GM19193 (cell line): ENCODE data around the gene CCDC92B.

Source experiments
- POLR2A ChIP-seq: IDR thresholded peaks from 4 replicates; pipeline ENCODE4 v1.6.1; 2011; ENCODE audit not compliant: insufficient read depth, insufficient read length; ENCODE audit errors: extremely low read depth

The CCDC92B gene

DNA sequence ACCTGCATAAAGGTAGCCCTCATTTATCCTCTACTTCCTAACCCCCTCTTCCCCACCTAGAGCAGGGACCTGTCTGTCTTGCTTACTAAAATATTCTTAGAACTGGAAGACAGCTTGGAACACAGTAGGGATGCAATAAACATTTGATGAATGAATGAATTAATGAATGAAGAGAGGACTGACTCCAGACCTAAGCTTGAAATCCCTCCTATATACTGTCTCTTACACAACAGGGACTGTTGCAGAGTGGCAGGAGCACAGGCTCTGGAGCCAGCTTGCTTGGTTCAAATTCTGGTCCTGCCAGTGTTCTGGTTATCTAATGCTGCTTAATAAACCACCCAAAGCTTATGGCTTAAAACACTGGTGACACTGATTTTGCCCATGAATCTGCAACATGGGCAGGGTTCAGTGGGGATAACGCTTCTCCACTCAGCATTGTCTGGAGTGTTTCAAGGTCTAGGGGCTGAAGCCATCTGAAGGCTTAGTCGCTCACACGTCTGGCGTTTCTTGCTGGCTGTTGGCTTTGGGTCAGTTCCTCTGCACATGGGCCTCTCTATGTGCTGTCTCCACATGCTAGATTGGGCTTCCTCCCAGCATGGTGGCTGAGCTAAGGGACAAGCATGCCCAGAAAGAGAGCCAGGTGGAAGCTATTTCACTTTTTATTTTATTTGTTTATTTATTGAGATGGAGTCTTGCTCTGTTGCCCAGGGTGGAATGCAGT lies 34.0 kb upstream of the CCDC92B start:
- no peak for TF ChIP-seq POLR2A

DNA sequence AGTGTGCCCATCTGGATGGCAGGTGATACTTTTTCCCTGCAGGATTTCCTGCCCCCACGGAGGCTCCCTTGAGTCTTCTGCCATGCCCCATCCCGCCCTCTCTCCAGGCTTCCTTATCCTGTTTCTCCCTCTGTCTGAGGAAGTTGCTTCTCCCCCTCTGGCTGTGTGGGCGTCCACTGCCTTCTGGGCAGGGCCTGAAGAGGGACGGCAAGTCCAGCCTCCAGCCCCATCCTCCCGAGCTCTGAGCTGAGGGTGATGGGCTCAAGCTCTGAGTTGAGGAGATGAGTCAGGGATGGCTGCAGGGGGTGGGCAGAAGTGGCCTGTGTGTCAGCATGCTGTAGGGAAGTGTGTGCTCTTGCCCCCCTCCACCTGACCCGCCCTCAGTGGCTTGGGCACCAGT lies 32.6 kb upstream of the CCDC92B start:
- no peak for TF ChIP-seq POLR2A

DNA sequence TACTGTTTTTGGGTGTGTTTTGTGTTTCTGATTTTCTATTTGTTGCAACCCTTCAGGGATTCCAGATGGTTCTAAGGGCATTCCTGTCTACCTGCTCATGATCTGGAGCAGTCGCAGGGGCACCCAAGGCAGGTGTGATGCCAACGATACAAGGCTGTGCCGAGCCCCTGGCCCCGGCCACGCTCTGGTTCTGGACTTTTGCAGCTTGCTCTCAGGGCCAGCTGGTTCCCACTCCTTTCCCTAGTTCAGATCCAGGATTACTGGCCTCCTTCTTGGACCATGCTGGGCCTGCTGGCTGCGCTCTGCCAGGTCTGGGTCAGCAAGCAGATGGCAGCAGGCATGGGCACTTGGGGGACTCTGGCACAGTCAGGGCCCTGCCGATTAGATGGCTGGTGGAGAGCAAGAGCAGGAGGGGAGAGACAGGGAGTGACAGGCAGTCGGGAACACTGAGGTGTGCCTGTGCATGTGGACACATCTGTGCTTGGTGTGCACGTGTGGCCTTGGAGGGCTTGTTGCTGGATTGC lies 31.5 kb upstream of the CCDC92B start:
- no peak for TF ChIP-seq POLR2A

DNA sequence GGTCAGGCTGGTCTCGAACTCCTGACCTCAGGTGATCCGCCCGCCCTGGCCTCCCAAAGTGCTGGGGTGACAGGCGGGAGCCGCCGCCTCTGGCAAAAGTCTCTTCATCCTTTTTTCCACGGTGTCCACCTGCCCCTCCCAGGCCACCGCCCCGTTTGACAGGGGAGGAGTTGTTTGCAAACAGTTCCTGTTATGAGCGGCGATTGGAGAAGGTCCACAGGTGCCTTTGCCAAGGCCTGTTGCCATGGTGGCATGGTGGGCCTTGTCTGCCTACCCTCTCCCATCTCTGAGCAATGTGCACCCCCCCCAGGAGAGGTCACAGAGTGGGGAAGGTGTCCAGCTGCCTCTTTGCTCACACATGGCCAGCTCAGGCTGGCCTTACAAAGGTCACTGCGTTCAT lies 30.8 kb upstream of the CCDC92B start:
- no peak for TF ChIP-seq POLR2A

DNA sequence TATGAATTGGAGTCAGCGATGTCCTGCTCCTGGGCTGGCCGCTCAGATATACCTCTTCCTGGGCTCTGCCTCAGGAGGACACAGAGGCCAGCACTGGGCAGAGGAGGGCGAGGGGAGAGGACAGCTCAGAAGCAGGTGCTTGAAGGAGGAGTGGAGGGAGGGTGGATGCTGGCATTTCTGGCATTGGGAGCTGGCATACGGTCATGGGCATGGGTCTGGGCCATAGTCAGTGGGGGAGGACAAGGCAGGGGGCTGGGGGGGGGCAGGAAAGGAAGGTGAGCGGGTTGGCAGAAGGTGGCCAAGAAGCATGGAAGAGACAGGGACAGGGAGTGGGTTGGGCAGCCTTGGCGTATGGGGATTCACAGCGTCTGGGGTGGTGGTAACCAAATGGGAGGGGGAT lies 30.1 kb upstream of the CCDC92B start:
- TF ChIP-seq POLR2A: no peak

DNA sequence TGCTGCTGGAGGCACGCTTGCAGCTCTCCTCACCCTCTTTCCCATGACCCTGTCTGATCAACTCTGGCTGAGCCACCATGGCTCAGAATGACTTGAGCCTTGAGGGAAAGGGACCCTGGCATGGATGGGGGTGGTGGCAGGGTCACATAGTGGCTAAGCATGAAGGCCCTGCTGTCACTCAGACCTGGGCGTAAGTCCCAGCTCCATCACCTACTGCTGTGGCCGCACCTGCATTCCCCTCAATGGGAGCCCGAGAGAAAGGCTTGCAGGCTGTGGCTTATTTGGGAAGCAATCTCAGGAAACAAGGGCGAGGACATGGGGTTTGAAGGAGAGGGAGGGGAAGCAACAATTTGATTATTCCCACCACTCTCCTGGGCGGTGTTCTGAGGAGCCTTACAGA lies 29.0 kb upstream of the CCDC92B start:
- TF ChIP-seq POLR2A: no peak

DNA sequence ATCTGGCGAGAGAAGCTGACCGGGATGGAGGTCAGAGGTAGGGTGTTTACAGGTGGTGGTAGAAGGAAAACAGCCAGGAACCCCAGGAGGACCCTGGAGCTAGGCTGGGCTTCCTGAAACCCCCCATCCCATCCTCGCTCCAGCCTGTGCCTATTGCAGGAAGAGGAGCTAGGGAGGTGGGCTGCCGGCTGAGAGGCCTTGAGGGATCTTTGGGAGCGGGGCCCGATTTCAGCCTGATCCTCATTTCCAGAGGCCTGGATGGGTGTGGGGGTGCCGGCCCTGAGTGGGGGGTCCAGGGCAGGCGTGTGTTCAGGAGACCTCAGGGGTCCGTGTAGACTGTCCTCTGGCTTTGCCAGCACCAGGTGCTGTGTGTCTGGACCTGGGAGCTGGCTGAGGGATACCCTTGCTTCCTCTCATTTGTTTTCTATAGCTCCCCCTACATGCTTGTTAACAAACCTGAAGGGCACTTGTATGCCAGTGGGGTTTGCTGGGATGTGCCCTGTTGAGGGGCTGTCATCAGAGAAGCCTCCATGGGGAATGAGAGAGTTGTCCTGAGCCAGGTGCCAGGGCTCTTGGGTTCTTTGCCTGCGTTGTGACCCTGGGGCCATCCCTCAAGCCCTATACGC lies 27.9 kb upstream of the CCDC92B start:
- TF ChIP-seq POLR2A: no peak

DNA sequence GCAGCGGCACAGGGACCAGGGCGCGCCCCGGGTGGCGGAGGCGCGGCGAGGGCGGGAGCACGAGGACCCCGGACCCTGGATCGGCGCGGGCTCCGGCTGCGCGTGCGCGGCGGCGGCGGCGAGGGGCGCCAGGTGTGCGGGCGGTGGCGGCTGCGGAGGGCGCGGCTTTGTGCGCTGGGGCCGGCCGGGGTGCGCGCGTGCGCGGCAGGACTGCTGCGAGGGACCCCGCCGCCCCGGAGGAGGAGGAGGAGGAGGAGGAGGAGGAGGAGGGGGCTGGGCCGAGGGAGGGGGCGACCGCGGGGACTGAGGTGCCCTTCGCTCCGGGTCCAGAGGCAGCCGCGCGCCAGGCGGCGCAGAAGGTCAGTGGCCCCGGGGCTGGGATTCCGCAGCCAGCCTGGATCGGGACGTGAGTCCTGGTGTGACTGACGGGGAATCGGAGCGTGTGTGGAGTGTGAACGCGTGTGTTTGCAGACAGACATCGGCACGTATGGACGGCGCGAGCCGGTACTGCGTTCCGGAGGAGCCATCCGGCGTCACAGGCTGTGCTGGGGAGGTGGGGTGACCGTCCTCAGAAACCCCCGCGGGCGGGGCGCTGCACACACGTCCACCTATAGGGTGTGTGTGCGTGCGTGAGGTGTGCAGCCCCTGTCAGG lies 27.3 kb upstream of the CCDC92B start:
- no peak for TF ChIP-seq POLR2A

DNA sequence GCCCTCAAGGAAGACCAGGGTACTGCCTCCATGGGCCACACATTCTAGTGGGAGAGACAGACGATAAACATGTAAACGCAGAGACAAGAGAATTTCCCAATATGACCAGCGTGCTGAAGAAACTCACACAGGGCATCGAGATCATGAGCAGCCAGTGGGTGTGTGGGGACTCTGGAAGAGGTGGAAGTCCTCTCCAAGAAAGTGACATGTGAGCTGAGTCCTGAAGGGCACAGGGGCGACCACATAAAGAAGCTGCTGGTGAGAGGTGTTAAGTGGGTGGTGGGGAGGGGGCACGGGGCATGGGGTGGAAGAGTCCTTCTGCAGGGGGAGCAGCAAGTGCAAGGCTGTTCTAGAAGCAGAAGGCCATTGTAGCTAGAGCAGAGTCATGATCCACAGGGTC lies 25.8 kb upstream of the CCDC92B start:
- no peak for TF ChIP-seq POLR2A

DNA sequence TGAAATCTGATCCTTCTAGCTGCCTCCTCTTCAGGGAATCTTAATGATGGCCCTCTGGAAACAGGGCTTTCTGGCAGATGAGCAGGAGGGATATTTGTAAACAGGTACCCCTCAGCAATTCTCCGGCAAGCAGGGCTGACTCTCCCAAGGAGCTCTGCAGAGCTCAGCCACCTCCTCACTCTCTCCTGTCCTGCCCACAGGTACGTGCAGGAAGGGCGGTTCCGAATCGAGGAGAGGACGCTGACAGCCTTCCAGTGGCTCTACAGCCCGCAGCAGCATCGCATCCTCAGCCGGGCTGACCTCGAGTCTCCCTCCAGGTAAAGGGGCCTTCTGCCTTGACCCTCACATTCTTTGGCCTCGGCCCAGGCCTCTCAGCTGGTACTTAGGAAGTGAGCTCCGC lies 20.7 kb upstream of the CCDC92B start:
- no peak for TF ChIP-seq POLR2A

DNA sequence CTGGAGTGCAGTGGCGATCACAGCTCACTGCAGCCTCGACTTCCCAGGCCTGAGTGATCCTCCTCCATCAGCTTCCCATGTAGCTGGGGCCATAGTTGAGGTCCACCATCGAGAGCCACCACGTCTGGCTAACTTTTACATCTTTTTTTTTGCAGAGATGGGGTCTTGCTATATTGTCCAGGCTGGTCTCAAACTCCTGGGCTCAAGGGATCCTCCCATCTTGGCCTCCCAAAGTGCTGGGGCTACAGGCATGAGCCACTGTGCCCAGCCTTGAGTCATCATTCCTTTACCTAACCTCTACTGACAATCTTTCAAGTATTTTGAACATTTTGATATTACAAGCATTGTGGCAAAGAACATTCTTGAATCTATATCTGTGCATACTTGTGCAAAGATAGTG lies 9.4 kb upstream of the CCDC92B start:
- no peak for TF ChIP-seq POLR2A

DNA sequence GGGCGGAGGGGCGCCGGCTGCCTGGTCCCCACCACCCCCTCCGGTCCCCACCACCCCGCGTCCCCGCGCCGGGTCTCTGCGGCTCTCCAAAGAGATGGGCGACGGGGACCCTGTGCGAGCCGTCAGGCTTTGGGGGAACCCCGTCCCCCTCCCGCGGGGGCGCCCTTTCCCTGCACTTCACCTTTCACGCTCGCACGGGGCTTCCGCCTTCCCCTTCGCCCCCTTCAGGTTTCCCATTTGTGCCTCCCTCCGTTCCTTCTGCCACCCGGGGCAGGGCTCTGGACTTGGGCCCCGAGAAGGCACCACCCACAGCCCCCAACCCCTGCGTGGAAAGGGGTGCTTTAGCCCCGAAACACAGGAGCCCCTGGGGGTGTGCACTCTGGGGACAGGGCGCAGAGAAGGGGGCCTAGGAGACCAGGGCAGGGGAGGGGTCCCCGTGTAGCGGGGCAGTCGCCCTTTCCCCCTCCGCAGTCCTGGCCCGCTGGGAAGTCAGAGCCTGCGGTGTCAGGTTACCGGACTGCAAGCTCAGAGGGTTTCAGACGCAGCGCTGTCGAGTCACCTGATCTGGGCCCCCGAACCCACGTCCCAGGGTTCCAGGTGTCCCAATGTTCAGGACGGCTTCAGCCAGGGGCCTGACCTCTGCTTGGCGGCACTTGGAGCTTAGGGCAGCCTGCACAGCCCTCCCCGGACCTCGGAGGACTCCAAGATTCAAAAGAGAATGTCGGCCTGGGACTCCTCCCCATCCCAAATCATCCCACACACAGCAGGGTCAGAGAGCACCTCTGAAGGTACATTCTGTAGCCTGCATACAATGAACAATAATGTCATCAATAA lies 6.7 kb upstream of the CCDC92B start:
- TF ChIP-seq POLR2A: no peak

DNA sequence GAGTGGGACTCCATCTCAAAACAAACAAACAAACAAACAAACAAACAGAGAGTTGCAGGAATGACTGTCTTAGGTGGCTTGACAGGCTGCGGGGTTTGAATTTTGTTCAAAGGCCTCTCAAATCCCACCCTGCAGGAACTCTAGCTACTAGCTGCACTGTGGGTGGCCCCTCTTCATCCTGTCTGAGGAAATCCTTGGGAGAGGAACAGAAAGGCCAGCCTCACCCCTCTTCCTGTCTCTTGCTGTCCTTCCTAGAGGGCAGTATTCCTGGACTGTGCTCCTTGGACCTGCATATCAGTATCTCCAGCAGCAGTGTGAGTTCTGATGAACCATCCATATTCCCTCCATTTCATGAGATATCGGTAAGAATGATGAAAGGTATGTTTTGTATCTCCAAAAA lies 2.0 kb upstream of the CCDC92B start:
- no peak for TF ChIP-seq POLR2A

DNA sequence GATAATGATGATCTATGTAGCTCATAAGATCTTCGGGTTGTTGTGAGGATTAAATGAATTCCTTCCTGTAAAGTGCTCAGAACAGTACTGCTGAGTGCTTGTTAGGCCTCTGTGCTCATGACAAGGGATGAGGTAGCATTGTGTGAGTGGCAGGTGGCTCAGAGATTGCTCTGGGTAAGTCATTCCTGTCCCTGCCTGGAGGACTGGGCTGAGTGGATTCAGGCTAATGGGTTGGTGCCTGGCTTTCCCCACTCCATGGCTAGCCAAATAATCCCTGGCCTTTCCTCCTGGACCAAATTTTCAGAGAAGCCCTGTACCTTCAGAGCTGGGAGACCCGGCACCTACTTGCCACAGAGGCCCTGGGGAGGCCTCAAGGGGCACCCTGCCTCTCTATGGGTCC lies 1.3 kb upstream of the CCDC92B start:
- TF ChIP-seq POLR2A: no peak

DNA sequence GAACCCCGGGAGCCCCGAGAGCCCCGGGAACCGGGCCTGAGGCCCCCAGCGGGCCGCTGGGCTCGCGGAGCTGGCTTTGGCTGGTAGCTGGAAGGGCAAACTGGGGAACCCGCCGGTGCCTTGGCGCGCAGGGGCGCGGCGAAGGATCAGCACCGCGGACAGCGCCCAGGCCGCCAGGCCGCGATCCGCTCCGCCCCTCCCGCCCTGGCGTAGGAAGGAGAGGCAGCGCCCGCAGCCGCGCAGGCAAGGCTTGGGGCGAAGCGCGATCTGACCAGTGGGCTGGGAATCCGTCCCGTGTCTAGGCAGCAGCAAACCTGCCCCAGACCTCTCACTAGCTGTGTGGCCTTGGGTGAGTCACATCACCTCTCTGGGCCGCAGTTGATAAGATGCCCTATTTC lies 331 bp upstream of the CCDC92B start:
- no peak for TF ChIP-seq POLR2A
